Smooth muscle cell (in vitro differentiated cells): ENCODE data around the gene PTRHD1. TPM values are rescaled to one million over a fixed set of nuclear protein-coding genes. Genes with fewer than 3 reads are reported as not detected.

Experiments
- DNase-seq: peaks from one replicate; lab custom pipeline; 2025; ENCODE audit not compliant: unreplicated experiment; lab: John Stamatoyannopoulos, UW
- H2AFZ ChIP-seq: fragments of 200-600 bp; sonication (generic); 2 replicates; pipeline ENCODE4 v1.6.0; 2016; ENCODE audit warnings: antibody characterized with exemption, low read depth, mild to moderate bottlenecking
- H3F3A ChIP-seq: fragments of 200-600 bp; sonication (generic); 2 replicates; pipeline ENCODE4 v1.6.0; 2017; ENCODE audit warnings: antibody characterized with exemption, low read depth
- H3K27ac ChIP-seq: fragments of 200-600 bp; sonication (generic); 2 replicates; pipeline ENCODE4 v1.5.1; 2016; ENCODE audit warnings: low read depth, mild to moderate bottlenecking
- H3K27me3 ChIP-seq: fragments of 200-600 bp; sonication (generic); 2 replicates; pipeline ENCODE4 v1.6.1; 2016; ENCODE audit warnings: low read depth, mild to moderate bottlenecking
- H3K36me3 ChIP-seq: fragments of 200-600 bp; sonication (generic); 2 replicates; pipeline ENCODE4 v1.5.1; 2016; ENCODE audit warnings: low read depth
- H3K4me1 ChIP-seq: fragments of 200-600 bp; sonication (generic); 2 replicates; pipeline ENCODE4 v1.5.1; 2016; ENCODE audit warnings: low read depth
- H3K4me2 ChIP-seq: fragments of 200-600 bp; sonication (generic); 2 replicates; pipeline ENCODE4 v1.6.0; 2016; ENCODE audit warnings: mild to moderate bottlenecking
- H3K4me3 ChIP-seq: fragments of 200-600 bp; sonication (generic); 2 replicates; pipeline ENCODE4 v1.5.1; 2016; ENCODE audit warnings: mild to moderate bottlenecking
- H3K79me2 ChIP-seq: fragments of 200-600 bp; sonication (generic); 2 replicates; pipeline ENCODE4 v1.6.0; 2016; ENCODE audit warnings: low read depth, mild to moderate bottlenecking
- H3K9ac ChIP-seq: fragments of 200-600 bp; sonication (generic); 2 replicates; pipeline ENCODE4 v1.6.0; 2016; ENCODE audit warnings: low read depth
- H3K9me3 ChIP-seq: fragments of 200-600 bp; sonication (generic); replicated peaks from 2 replicates; pipeline ENCODE4 v1.5.1; 2016; ENCODE audit warnings: low read depth
- H4K20me1 ChIP-seq: fragments of 200-600 bp; sonication (generic); 2 replicates; pipeline ENCODE4 v1.6.0; 2016; ENCODE audit warnings: low read depth
- CTCF ChIP-seq: fragments of 200-600 bp; sonication (generic); IDR thresholded peaks from 2 replicates; pipeline ENCODE4 v1.5.1; 2017; ENCODE audit warnings: borderline replicate concordance, mild to moderate bottlenecking, antibody characterized with exemption; ENCODE audit not compliant: insufficient read depth, poor library complexity, severe bottlenecking
- WGBS: methylation state at CpG from one replicate; pipeline ENCODE4 v1.1.7; 2016; ENCODE audit warnings: low lambda C conversion rate; 5-methylcytosine and 5-hydroxymethylcytosine counted together
- polyA plus RNA-seq: library from polyadenylated mRNA; unstranded; fragments of >200 nt; fragmentation: Nextera tagmentation; extraction: Ambion mirVana; gene quantifications from 2 replicates; pipeline ENCODE4 v1.2.1, GENCODE V29; 2016
- total RNA-seq: library from RNA; depleted of rRNA; stranded (reverse); fragments of >200 nt; gene quantifications from 2 replicates; pipeline ENCODE4 v1.2.3, GENCODE V29; 2014

Gene PTRHD1
- total and polyA plus RNA-seq, 2 experiments from 2014 or later, result 25.1 to 38.7 TPM

DNA sequence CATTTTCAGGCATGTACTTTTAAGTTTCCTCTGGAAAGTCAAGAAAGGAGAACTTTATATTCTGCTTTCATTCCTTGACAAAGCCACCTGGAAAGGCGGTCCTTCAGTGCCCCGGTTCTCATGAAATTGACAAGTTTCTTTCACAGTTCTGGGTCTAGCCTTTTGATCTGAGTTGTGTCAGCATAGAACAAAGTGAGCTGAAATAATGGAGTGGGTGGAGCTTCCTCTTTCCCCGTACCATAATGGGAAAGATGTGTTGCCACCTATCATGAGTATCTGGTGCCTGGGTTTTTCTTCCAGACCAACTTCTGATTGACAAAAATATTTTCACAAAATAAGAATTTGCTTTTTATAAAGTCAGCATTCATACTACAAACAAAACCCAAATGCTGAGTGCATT lies 49.3 kb downstream of the PTRHD1 start:
- Histone ChIP-seq H3K27ac (no peak overlapping the region), H3K4me1 (no peaks in the 10 kb centered on the region), H3K9me3 (no peaks in the 10 kb centered on the region), H3K4me2 (no peak overlapping the region), H3K4me3 (no peak overlapping the region), H3F3A (no peaks in the 10 kb centered on the region), H2AFZ (no peak overlapping the region), H3K79me2 (no peaks in the 10 kb centered on the region), H3K36me3 (no peaks in the 10 kb centered on the region), H4K20me1 (no peaks in the 10 kb centered on the region), H3K27me3 (no peaks in the 10 kb centered on the region), H3K9ac (no peak overlapping the region)
- WGBS, result 84% methylated on average over 3 of the region's 3 CpGs
- no peak for TF ChIP-seq CTCF
- DNase-seq, result no peak

GRCh38 chr2:24742730-24743129 lies 50.5 kb downstream of the PTRHD1 start:
- no peaks in the 10 kb centered on the region for H3K79me2 ChIP-seq
- H3K27me3 ChIP-seq, result no peaks in the 10 kb centered on the region
- H3K27ac ChIP-seq, result no peak overlapping the region
- no peaks in the 10 kb centered on the region for H3K9me3 ChIP-seq
- H3K36me3 ChIP-seq, result no peaks in the 10 kb centered on the region
- no peaks in the 10 kb centered on the region for H4K20me1 ChIP-seq
- no peak overlapping the region for H3K4me3 ChIP-seq
- 86% methylated on average over 1 of the region's 1 CpG for WGBS
- no peak for DNase-seq
- no peak for TF ChIP-seq CTCF
- no peak overlapping the region for H3K4me2 ChIP-seq
- H3F3A ChIP-seq, result no peaks in the 10 kb centered on the region
- no peak overlapping the region for H2AFZ ChIP-seq
- H3K9ac ChIP-seq, result no peak overlapping the region
- H3K4me1 ChIP-seq, result no peaks in the 10 kb centered on the region

- Histone ChIP-seq H3F3A (no peaks in the 10 kb centered on the region), H2AFZ (no peak overlapping the region), H3K36me3 (no peaks in the 10 kb centered on the region), H3K9me3 (no peaks in the 10 kb centered on the region), H3K79me2 (no peaks in the 10 kb centered on the region), H3K4me3 (no peak overlapping the region), H3K27me3 (no peaks in the 10 kb centered on the region), H3K4me2 (no peak overlapping the region), H4K20me1 (no peaks in the 10 kb centered on the region), H3K27ac (no peak overlapping the region), H3K4me1 (no peaks in the 10 kb centered on the region), H3K9ac (no peak overlapping the region)
- DNase-seq, result no peak
- WGBS, result 76% methylated on average over 1 of the region's 1 CpG
- no peak for TF ChIP-seq CTCF
Measured at GRCh38 chr2:24740142-24740541, 53.0 kb downstream of the PTRHD1 start.

Other genes starting within 250 kb of the PTRHD1 start
- 14.1 and 14.7 TPM in 2 replicates for gene CENPO, start within 50 bp of the PTRHD1 start, total RNA-seq
- 9.3 and 15.3 TPM in 2 replicates for gene CENPO, start within 50 bp of the PTRHD1 start, polyA plus RNA-seq
- 20.8 and 34.3 TPM in 2 replicates for gene ADCY3, start 126.8 kb upstream of the PTRHD1 start, total RNA-seq
- gene ADCY3, start 126.8 kb upstream of the PTRHD1 start, polyA plus RNA-seq, result 29.6 and 41.7 TPM in 2 replicates
- gene DNAJC27, start 178.6 kb upstream of the PTRHD1 start, total RNA-seq, result 4.4 and 8.4 TPM in 2 replicates
- gene DNAJC27, start 178.6 kb upstream of the PTRHD1 start, polyA plus RNA-seq, result 1.4 and 2.2 TPM in 2 replicates
- gene EFR3B, start 248.7 kb upstream of the PTRHD1 start, total RNA-seq, result 4.1 and 5.2 TPM in 2 replicates
- 3.5 and 4.0 TPM in 2 replicates for gene EFR3B, start 248.7 kb upstream of the PTRHD1 start, polyA plus RNA-seq